ENCODE results near the gene CLDN6. TPM values are rescaled to one million over a fixed set of nuclear protein-coding genes. Genes with fewer than 3 reads are reported as not detected.

CLDN6 gene
- total RNA-seq, 1 donor from 2014 or later: 813 TPM

DNA sequence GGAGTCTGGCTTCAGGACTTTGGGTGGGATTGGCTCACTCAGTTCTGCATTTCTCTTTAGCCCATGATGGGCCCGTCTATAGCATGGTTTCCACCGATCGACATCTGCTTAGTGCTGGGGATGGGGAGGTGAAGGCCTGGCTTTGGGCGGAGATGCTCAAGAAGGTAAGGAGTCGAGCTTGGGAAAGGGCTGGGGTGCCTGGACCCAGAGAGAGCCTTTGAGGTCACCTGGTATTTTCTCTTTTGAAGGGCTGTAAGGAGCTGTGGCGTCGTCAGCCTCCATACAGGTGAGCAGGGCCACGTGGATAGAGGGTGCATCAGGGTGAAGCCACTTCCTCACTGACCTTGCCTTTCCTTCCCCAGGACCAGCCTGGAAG is 8.0 kb upstream of the CLDN6 start:
- DNase-seq (ENCODE audit: low read depth): no peak
- TF ChIP-seq, protein P1, sequence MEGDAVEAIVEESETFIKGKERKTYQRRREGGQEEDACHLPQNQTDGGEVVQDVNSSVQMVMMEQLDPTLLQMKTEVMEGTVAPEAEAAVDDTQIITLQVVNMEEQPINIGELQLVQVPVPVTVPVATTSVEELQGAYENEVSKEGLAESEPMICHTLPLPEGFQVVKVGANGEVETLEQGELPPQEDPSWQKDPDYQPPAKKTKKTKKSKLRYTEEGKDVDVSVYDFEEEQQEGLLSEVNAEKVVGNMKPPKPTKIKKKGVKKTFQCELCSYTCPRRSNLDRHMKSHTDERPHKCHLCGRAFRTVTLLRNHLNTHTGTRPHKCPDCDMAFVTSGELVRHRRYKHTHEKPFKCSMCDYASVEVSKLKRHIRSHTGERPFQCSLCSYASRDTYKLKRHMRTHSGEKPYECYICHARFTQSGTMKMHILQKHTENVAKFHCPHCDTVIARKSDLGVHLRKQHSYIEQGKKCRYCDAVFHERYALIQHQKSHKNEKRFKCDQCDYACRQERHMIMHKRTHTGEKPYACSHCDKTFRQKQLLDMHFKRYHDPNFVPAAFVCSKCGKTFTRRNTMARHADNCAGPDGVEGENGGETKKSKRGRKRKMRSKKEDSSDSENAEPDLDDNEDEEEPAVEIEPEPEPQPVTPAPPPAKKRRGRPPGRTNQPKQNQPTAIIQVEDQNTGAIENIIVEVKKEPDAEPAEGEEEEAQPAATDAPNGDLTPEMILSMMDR (conservative IDR thresholded peaks at IDR 0.05; ENCODE audit: low read depth, low read length): no peak

DNA sequence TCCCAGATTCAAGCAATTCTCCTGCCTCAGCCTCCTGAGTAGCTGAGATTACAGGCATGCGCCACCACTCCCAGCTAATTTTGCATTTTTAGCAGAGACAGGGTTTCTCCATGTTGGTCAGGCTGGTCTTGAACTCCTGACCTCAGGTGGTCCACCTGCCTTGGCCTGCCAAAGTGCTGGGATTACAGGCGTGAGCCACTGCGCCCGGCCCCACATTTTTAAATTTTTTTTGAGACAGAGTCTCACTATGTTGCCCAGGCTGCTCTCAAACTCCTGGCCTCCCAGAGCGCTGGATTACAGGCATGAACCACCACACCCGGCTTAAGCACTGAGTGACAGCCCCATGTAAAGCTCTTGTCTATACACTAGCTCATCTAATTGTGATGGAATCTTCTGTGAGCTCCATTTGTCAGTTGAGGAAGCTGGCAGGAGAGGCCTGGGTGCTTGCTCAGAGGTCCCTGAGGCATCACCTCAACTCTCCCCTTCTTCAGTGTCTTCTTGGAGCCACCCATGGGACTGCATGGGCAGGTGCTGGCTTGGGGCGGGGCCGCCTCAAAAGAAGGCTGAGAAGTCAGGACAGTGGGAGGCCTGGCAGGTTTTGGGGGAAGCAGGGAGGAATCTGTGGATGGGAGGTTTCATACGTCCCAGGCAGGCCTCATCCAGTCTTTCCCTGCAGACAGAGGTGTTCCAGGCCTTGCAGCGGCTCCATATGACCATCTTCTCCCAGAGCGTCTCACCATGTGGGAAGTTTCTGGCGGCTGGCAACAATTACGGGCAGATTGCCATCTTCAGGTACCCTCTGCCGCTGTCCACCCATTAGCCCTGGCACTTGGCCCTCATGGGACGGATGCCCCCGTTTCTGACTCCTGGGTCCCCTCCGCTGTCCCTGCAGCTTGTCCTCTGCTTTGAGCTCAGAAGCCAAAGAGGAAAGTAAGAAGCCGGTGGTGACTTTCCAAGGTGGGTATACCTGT is 7.3 kb upstream of the CLDN6 start:
- DNase-seq (ENCODE audit: low read depth): no peak
- H3K4me3 ChIP-seq (ENCODE audit: low read depth, low read length): no peak overlapping the region
- TF ChIP-seq, protein P1 (conservative IDR thresholded peaks at IDR 0.05; ENCODE audit: low read depth, low read length): no peak

More for the DNA sequence above, 8.0 kb upstream of the CLDN6 start:
- no peak overlapping the region for H3K4me3 ChIP-seq (ENCODE audit: low read depth, low read length)

DNA sequence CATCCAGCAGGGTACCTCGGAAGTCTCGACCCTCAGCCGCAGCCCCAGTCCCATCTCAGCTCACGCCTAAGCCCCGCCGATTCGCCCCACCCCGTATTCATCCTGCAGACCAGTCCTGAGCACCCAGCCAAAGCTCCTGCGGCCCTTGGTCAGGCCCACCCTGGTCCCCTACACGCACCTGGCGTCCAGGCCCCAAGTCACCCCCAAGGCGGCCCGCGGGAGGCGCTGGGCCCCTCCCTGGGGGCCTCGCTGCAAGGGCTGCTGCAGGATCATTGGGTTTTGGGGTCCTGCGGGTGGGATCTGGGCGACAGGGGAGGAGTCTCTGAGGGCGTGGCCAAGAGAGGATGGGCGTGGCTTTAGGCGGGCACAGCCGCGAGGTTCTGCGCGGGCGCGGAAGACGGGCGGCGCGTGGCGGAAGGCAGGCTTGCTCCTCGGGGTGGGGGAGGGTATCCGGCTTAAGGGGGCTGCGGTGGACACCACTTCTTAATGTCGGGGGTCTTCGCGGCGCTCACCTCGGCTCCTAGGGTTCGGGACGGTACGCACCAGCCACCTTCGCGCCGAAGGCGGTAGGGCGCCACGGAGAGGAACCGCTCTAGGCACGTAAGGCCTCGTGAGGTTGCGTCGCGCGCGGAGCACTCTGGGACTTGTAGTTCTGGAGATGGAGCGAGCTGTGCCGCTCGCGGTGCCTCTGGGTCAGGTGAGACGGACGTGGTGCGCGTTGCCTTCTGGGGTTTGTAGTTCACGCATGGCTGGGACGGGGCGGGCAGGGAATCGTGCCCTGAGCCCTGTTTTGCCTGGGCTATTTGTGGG is 5.9 kb upstream of the CLDN6 start, which contains the start of the genes HCFC1R1 and THOC6:
TSS of gene HCFC1R1 (minus strand) at position 274 of the 810 bp plus-strand sequence. CDS start at position 273, 1 bp downstream.
TSS of gene THOC6 (plus strand) at position 367 of the 810 bp plus-strand sequence. CDS start at position 659, 292 bp downstream.
- peak within 1 kb of the TSS; percentile 81 for H3K4me3 ChIP-seq (ENCODE audit: low read depth, low read length)
- DNase-seq (ENCODE audit: low read depth): peak; percentile 82
- TF ChIP-seq, protein P1 (conservative IDR thresholded peaks at IDR 0.05; ENCODE audit: low read depth, low read length): no peak

DNA sequence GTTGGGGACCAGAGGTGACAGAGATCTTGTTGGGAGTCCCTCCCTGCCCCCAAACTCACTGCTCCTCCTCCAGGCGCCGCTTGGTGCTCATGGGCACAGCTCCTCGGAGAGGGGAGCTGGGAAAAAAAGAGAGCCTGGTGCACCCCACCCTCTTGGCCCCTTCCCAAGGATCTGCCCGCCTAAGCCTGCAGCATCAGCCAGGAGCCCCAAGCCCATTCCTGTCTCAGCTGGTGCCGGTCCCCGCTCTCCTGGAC is 5.4 kb upstream of the CLDN6 start:
- TF ChIP-seq, protein P1 (conservative IDR thresholded peaks at IDR 0.05; ENCODE audit: low read depth, low read length): no peak
- peak overlapping the region; percentile 81 for H3K4me3 ChIP-seq (ENCODE audit: low read depth, low read length)
- DNase-seq (ENCODE audit: low read depth): no peak

DNA sequence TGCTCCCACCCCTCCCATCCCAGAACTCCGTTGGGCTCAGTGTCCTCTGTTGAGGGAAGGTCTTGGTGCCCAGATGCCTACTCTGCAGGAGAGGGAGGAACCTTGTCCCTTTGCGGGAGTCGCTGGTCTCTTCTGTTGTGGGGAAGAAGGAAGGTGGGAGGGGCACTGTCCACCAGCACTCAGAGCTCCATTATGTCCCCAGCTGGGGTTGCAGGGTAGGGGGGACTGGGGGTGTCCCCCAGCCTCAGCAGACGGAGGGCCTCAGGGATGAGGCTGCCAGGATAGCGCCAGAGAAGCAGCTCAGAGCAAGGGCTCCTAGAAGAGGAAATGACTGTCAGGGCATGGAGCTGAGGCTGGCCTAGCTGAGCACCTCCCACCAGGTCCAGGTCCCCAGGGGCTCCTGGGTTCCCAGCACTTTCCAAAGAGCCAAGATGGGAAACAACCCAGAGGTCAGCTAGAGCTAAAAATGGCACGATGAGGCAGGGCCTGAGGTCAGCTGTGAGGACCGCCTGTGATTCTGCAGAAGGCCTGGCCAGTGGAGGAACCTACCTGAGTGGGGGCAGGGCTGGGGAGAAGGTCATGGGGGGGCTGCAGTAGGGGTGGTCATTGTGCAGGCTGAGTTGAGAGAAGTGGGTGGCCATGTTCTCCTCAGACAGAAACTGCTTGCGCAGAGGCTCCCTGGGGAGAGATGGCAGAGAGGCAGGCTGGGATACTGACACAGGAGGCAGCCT is 4.9 kb upstream of the CLDN6 start:
- TF ChIP-seq, protein P1 (conservative IDR thresholded peaks at IDR 0.05; ENCODE audit: low read depth, low read length): no peak
- peak overlapping the region; percentile 81 for H3K4me3 ChIP-seq (ENCODE audit: low read depth, low read length)
- no peak for DNase-seq (ENCODE audit: low read depth)

DNA sequence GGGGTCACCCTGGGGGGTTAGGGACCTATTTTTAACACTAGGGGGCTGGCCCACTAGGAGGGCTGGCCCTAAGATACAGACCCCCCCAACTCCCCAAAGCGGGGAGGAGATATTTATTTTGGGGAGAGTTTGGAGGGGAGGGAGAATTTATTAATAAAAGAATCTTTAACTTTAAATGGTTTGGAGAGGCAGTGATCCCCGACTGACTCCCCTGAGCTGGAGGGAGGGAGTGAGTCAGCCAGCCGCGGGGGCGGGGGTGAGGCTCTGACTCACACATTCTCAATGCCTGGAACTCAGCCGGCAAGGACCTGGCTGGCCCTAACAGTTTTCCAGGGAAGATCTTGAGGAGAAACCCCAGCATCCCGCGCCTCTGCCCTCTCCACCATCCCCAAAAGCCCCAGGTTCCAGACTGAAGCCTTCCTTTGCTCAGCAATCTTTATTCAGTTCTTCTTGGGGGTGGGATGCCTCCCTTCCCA is 4.3 kb upstream of the CLDN6 start:
- DNase-seq (ENCODE audit: low read depth): peak; percentile 64
- TF ChIP-seq, protein P1 (conservative IDR thresholded peaks at IDR 0.05; ENCODE audit: low read depth, low read length): no peak

More for the DNA sequence above, 4.3 kb upstream of the CLDN6 start:
- H3K4me3 ChIP-seq (ENCODE audit: low read depth, low read length): peak overlapping the region; percentile 96

Measured in epithelial cell of proximal tubule (primary cell).